HG03378 (cell line): ENCODE measurements around the gene CACNA1I.
"Not testable (repeated sequence)": the region's sequence is repeated elsewhere in the genome, so short reads cannot be mapped to it uniquely, and the experiment has no call there.

Experiments used
- ATAC-seq: cut with Tn5 transposase; IDR thresholded peaks from one replicate; pipeline ENCODE4 v1.9.1; 2021; ENCODE audit warnings: mild to moderate bottlenecking, moderate library complexity; ENCODE audit not compliant: unreplicated experiment

The CACNA1I gene

GRCh38 chr22:39731481-39731880 lies 160.9 kb downstream of the CACNA1I start:
- ATAC-seq = no peak

- no peak for ATAC-seq
These were observed 161.5 kb downstream of the CACNA1I start for GRCh38 chr22:39731881-39732555.

GRCh38 chr22:39732625-39733024 lies 162.1 kb downstream of the CACNA1I start:
- ATAC-seq = no peak

GRCh38 chr22:39733191-39733590 lies 162.6 kb downstream of the CACNA1I start:
- ATAC-seq = no peak

GRCh38 chr22:39734046-39734445 lies 163.5 kb downstream of the CACNA1I start:
- not testable (repeated sequence) for ATAC-seq

- no peak for ATAC-seq
These were observed 164.3 kb downstream of the CACNA1I start for GRCh38 chr22:39734866-39735265.

GRCh38 chr22:39735776-39736175 lies 165.2 kb downstream of the CACNA1I start:
- no peak for ATAC-seq

- ATAC-seq = no peak
These were observed 168.2 kb downstream of the CACNA1I start for GRCh38 chr22:39738746-39739145.
